Ovary (tissue), 9 donors: ENCODE data around the gene GDPGP1. TPM values are rescaled to one million over a fixed set of nuclear protein-coding genes. Genes with fewer than 3 reads are reported as not detected.
"Not testable (repeated sequence)": the region's sequence is repeated elsewhere in the genome, so short reads cannot be mapped to it uniquely, and the experiment has no call there.

ENCODE experiments used
- DNase-seq, 5 donors: peaks; one replicate each; pipeline ENCODE4 v3.0.0-alpha.2; 2019 to 2020
- H3K27ac ChIP-seq, 2 donors: fragments of 200-600 bp; one replicate each; pipeline versions ENCODE4 v1.5.1 to v1.8.0; 2019 to 2022
- H3K27me3 ChIP-seq: fragments of 200-600 bp; one replicate; pipeline ENCODE4 v1.8.0; 2022
- H3K36me3 ChIP-seq: fragments of 200-600 bp; sonication (generic); one replicate; pipeline ENCODE4 v1.5.1; 2019
- H3K4me1 ChIP-seq: one replicate; pipeline ENCODE4 v1.8.1; 2013; ENCODE audit warnings: mild to moderate bottlenecking, moderate library complexity; ENCODE audit not compliant: insufficient read depth
- H3K4me3 ChIP-seq: fragments of 200-600 bp; sonication (generic); one replicate; pipeline ENCODE4 v1.5.1; 2017
- H3K9me3 ChIP-seq, 2 donors: fragments of 200-600 bp in 1 of 2; sonication (generic) in 1 of 2; one replicate each; pipeline versions ENCODE4 v1.5.1 to v1.8.1; 2013 to 2019; ENCODE audit warnings: mild to moderate bottlenecking in 1 of 2, moderate library complexity in 1 of 2
- EP300 ChIP-seq: sonication (generic); formaldehyde crosslinking; IDR thresholded peaks from one replicate; pipeline ENCODE4 v1.6.1; 2017; ENCODE audit warnings: antibody characterized with exemption
- POLR2A ChIP-seq: fragments of 450-650 bp; IDR thresholded peaks from one replicate; pipeline ENCODE4 v1.6.1; 2017; ENCODE audit warnings: antibody characterized with exemption, mild to moderate bottlenecking, moderate library complexity
- WGBS, 3 donors: extraction: QIAGEN DNeasy Blood & Tissue Kit in 1 of 3; methylation state at CpG; one replicate each; pipeline versions ENCODE4 v1.1.5 to v1.1.7; 2013 to 2017; 5-methylcytosine and 5-hydroxymethylcytosine counted together
- intact Hi-C, 4 donors: fragments of 100-400 bp; cut with DNase I; formaldehyde crosslinking; loops; one replicate each; pipeline versions ENCODE4 v1.11.0 to v1.15.1; 2022 to 2023
- polyA plus RNA-seq, 2 donors: library from polyadenylated mRNA; stranded (reverse); fragments of 200-250 nt in 1 of 2; fragments of 350-450 nt in 1 of 2; fragmentation: Illumina TruSeq in 1 of 2; extraction: RNeasy Lipid Tissue Mini Kit (QIAGEN cat#74804) in 1 of 2; gene quantifications; one replicate each; pipeline ENCODE4 v1.2.3, GENCODE V29; 2013 to 2014
- total RNA-seq, 7 donors: library from RNA; depleted of rRNA in 2 of 7; stranded (reverse); fragments of >200 nt in 2 of 7; fragmentation: NEBNext Ultra II Directional in 3 of 7; extraction: Animal tissue kit (Norgen Biotek cat#: 25700) in 3 of 7; gene quantifications; one replicate each; pipeline versions ENCODE4 v1.1.0 to v1.2.4, GENCODE V29; 2016 to 2023
- TF ChIP-seq, protein P1 (sequence below), 3 donors: fragments of 450-650 bp in 2 of 3; fragments of 200-600 bp in 1 of 3; IDR thresholded peaks; one replicate each; pipeline versions ENCODE4 v1.5.1 to v1.8.0; 2016 to 2022; ENCODE audit warnings: antibody characterized with exemption in 3 of 3, mild to moderate bottlenecking in 1 of 3
- donor health status: DM: no; HTN: no; CAD: no; lungs with moderate emphysema.
- donor health status: DM: no; HTN: no; CAD: no.
- donor health status: Bipolar disorder and iron deficiency.
- donor health status: DM: yes; HTN: yes; CAD: no.
- donor health status: DM: no; HTN: no; CAD: no.
- donor health status: DM: yes; HTN: yes; CAD: no.

Gene GDPGP1
- total and polyA plus RNA-seq, 9 donors: 2.0 to 9.3 (median 5.8) TPM

DNA sequence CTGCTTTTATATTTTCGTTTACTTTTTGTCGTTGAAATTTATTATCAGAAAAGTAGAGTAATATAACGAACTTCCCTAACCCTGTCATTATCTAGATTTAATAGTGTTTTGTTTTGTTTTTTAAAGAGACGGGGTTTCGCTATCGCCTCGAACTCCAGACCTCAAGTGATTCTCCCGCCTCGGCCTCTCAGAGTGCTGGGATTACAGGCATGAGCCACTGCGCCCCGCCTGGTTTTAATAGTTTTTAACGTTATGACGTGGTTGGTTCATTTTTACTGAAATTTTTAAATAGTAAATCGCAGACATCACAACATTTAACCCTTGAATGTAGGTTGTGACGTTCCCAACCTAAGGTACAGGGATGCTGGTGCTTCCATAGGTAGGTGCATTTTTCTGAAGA lies 32.5 kb downstream of the GDPGP1 start:
- Histone ChIP-seq H3K4me3 (peak overlapping the region; percentile 61), H3K36me3 (no peaks in the 10 kb centered on the region), H3K9me3 (no peaks in the 10 kb centered on the region), H3K4me1 (peaks cover 12% of the 10 kb centered on the region), H3K27me3 (no peaks in the 10 kb centered on the region), H3K27ac (peak overlapping the region in 1 of 2 donors; percentile 89)
- WGBS, 3 donors: 2 to 4% (median 3%) methylated on average over 15 of the region's 15 CpGs
- DNase-seq: peak in 1 of 5 donors; percentile 43
- intact Hi-C loops: no loop called here
- TF ChIP-seq EP300 (no peak), POLR2A (no peak)
- TF ChIP-seq, protein P1, sequence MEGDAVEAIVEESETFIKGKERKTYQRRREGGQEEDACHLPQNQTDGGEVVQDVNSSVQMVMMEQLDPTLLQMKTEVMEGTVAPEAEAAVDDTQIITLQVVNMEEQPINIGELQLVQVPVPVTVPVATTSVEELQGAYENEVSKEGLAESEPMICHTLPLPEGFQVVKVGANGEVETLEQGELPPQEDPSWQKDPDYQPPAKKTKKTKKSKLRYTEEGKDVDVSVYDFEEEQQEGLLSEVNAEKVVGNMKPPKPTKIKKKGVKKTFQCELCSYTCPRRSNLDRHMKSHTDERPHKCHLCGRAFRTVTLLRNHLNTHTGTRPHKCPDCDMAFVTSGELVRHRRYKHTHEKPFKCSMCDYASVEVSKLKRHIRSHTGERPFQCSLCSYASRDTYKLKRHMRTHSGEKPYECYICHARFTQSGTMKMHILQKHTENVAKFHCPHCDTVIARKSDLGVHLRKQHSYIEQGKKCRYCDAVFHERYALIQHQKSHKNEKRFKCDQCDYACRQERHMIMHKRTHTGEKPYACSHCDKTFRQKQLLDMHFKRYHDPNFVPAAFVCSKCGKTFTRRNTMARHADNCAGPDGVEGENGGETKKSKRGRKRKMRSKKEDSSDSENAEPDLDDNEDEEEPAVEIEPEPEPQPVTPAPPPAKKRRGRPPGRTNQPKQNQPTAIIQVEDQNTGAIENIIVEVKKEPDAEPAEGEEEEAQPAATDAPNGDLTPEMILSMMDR (IDR thresholded peaks at IDR 0.05): no peak

DNA sequence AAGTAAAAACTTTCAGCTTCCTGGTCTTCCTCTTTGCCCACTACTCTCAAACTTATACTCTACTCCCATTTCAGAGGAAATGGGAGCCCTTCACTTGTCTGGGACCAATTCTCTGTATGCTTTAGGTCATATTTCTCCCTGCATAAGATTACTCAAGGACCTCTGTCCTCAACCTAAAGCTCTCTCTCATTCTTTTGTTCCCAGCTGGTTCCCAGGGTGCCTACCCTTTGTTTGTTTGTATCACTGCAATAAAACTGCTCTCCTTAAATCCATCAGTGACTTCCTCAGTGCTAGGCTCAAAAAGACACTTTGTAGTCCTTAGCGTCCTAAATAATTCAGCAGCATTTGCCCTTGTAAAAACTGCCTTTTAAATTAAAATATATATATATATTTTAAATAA lies 34.4 kb downstream of the GDPGP1 start:
- Histone ChIP-seq H3K4me1 (peaks cover 12% of the 10 kb centered on the region), H3K36me3 (no peaks in the 10 kb centered on the region), H3K9me3 (no peaks in the 10 kb centered on the region), H3K4me3 (no peak overlapping the region), H3K27me3 (no peaks in the 10 kb centered on the region), H3K27ac (no peak overlapping the region)
- WGBS, 3 donors: 50 to 54% (median 52%) methylated on average over 1 of the region's 1 CpG
- intact Hi-C loops: no loop called here
- TF ChIP-seq EP300: no peak
- TF ChIP-seq, protein P1 (IDR thresholded peaks at IDR 0.05): no peak
- TF ChIP-seq POLR2A: no peak
- no peak for DNase-seq

DNA sequence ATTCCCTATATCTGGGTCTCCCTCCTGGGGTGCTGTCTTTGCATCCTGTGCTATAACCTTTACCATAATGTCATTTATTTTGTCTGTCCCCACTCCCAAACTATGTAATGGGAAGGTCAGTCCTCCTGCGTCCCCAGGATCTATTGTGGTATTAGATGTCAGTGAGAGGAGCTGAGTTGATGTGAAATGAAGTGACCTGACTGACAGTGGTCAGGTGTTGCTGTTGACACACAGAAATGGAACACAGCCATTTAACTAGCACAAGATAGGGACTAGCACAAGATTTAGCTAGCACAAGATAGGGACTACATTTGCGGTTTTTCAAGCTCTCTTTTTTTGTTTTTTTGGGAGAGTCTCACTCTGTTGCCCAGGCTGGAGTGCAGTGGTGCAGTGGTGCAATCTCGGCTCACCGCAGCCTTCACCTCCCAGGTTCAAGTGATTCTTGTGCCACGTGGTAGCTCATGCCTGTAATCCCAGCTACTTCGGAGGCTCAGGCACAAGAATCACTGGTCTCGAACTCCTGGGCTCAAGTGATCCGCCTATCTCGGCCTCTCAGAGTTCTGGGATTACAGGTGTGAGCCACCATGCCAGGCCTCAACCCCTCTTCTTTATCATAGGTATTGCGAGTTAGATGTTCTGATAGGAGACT lies 36.6 kb downstream of the GDPGP1 start:
- no peaks in the 10 kb centered on the region for H3K9me3 ChIP-seq
- no peaks in the 10 kb centered on the region for H3K27me3 ChIP-seq
- no peak for DNase-seq
- no peaks in the 10 kb centered on the region for H3K36me3 ChIP-seq
- no peak overlapping the region for H3K27ac ChIP-seq
- WGBS, 3 donors: 82 to 86% (median 84%) methylated on average over 10 of the region's 10 CpGs
- H3K4me1 ChIP-seq: peaks cover 7% of the 10 kb centered on the region
- H3K4me3 ChIP-seq: no peak overlapping the region
- intact Hi-C loops: no loop called here
- TF ChIP-seq, protein P1 (IDR thresholded peaks at IDR 0.05): no peak
- TF ChIP-seq POLR2A (no peak), EP300 (no peak)

DNA sequence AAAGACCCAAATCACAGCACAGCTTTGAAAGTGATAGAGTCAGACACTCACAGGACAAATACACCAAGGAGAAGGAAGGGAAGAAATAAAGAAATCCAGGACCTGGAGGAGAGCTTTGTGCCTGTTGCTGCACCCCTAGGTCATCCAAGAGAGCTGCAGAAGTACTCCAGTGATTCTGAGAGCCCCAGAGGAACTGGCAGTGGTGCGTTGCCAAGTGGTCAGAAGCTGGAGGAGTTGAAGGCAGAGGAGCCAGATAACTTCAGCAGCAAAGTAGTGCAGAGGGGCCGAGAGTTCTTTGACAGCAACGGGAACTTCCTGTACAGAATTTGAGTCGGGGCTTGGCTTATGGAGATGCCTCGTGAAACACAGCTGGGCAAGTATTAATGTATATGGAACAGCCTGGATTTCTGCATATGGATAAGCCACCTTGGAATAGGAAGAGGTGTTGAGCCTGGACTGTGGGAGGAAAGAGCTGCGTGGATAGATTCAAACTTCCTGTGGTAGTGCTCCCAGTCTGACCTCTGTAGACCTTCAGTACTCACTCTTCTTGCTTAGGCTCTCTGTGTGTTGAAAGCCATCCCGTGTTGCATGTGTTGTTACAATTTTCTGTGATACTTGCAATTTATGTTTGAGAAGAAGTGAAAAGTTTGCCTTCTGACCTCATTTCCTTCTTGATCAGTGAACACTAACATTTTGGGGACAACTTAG lies 37.6 kb downstream of the GDPGP1 start:
- peaks cover 7% of the 10 kb centered on the region for H3K4me1 ChIP-seq
- no peak for TF ChIP-seq EP300
- TF ChIP-seq, protein P1 (IDR thresholded peaks at IDR 0.05): no peak
- TF ChIP-seq POLR2A: no peak
- 47 to 54% (median 53%) methylated on average over 7 of the region's 7 CpGs for WGBS, 3 donors
- H3K4me3 ChIP-seq: no peak overlapping the region
- H3K36me3 ChIP-seq: no peaks in the 10 kb centered on the region
- no peaks in the 10 kb centered on the region for H3K9me3 ChIP-seq
- intact Hi-C loops: no loop called here
- no peaks in the 10 kb centered on the region for H3K27me3 ChIP-seq
- no peak for DNase-seq
- H3K27ac ChIP-seq: no peak overlapping the region

DNA sequence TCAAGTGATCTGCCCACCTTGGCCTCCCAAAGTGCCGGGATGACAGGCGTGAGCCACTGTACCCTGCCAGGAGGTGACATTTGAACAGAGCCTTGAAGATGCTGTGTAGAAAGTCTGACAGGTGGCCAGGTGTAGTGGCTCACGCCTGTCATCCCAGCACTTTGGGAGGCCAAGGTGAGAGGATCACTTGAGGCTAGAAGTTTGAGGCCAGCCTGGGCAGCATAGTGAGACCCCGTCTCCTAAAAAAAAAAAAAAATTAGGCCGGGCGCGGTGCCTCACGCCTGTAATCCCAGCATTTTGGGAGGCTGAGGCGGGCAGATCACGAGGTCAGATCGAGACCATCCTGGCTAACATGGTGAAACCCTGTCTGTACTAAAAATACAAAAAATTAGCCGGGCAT lies 44.5 kb downstream of the GDPGP1 start:
- H3K36me3 ChIP-seq, H3K4me3 ChIP-seq, DNase-seq, H3K9me3 ChIP-seq, H3K27me3 ChIP-seq, H3K27ac ChIP-seq, intact Hi-C loops, H3K4me1 ChIP-seq: not testable (repeated sequence)
- 93 to 99% (median 97%) methylated on average over 12 of the region's 12 CpGs for WGBS, 3 donors

DNA sequence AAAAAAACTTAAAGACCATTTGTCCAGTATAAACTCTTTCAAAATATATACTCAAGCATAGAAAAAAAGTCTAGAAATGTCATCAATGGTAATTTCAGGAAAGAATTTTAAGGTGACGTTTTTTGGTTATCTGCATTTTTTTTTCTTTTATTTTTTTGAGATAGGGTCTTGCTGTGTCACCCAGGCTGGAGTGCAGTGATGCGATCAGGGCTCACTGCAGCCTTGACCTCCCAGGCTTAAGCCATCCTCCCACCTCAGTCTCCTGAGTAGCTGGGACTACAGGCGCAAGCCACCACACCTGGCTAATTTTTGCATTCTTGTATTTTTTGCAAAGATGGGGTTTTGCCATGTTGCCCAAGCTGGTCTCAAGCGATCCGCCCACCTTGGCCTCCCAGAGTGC lies 46.7 kb downstream of the GDPGP1 start:
- H3K4me3 ChIP-seq, H3K27me3 ChIP-seq, DNase-seq, H3K4me1 ChIP-seq, H3K36me3 ChIP-seq, H3K9me3 ChIP-seq, intact Hi-C loops, H3K27ac ChIP-seq: not testable (repeated sequence)
- WGBS, 3 donors: 81 to 85% (median 81%) methylated on average over 5 of the region's 5 CpGs

DNA sequence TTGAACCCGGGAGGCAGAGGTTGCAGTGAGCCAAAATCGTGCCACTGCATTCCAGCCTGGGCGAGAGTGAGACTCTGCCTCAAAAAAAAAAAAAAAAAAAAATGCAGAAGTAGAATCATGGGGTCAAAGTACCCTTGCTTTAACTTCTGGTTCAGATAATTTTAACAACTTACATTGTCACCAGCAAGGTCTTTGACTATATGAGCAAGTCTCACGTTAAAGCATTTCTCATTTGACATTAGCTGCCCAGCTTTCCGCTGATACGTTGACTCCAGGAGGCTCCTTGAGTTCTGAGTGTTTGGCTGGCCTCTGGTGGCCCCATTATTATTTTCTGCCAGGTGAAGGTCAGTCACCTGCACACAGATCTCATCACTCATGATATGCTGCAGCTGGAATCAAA lies 47.6 kb downstream of the GDPGP1 start:
- intact Hi-C loops, H3K27ac ChIP-seq, H3K27me3 ChIP-seq, H3K4me3 ChIP-seq, H3K4me1 ChIP-seq, H3K9me3 ChIP-seq, DNase-seq, H3K36me3 ChIP-seq: not testable (repeated sequence)
- WGBS, 3 donors: 73 to 83% (median 81%) methylated on average over 6 of the region's 6 CpGs
